ENCODE measurements around the gene PRKACA.

GRCh38 chr19:14164724-14165493 lies 47.3 kb upstream of the PRKACA start:
- no peak for TF ChIP-seq CTCF (IDR thresholded peaks at IDR 0.05; ENCODE audit: low read length)
- TF ChIP-seq EZH2 (optimal IDR thresholded peaks at IDR 0.05; ENCODE audit: low read depth, low read length) = no peak
